ENCODE measurements around the gene ARHGAP23. TPM values are rescaled to one million over a fixed set of nuclear protein-coding genes. Genes with fewer than 3 reads are reported as not detected.

The ARHGAP23 gene
- total and polyA plus RNA-seq, 2 experiments from 2014 or later = 21.4 to 150 TPM

- H3K36me3 Mint-ChIP-seq (ENCODE audit: low read depth) = peaks cover 8% of the 10 kb centered on the region; the same call in 1 of the 3 replicates
- peaks cover 89% of the 10 kb centered on the region for H3K79me2 ChIP-seq (replicated peaks; ENCODE audit: insufficient read depth)
- H3K27me3 Mint-ChIP-seq (ENCODE audit: insufficient read depth, low read depth, poor library complexity) = peaks cover 18% of the 10 kb centered on the region
- peaks cover 48% of the 10 kb centered on the region for H3K4me1 ChIP-seq (ENCODE audit: insufficient read depth)
- H3K4me3 ChIP-seq = peak overlapping the region; percentile 87; the same call in 1 of the 2 replicates
- ATAC-seq (no peak), DNase-seq (ENCODE audit: low spot score) (no peak)
- no peaks in the 10 kb centered on the region for H3K27me3 ChIP-seq (ENCODE audit: insufficient read depth)
- no peaks in the 10 kb centered on the region for H3K9me2 ChIP-seq (ENCODE audit: insufficient read depth)
- H4K20me1 ChIP-seq (replicated peaks; ENCODE audit: insufficient read depth) = peaks cover 15% of the 10 kb centered on the region
- H3K4me3 Mint-ChIP-seq = peak overlapping the region; percentile 70
- H2AFZ ChIP-seq = no peak overlapping the region
- no peak overlapping the region for H3K27ac ChIP-seq (ENCODE audit: low read depth)
- peaks cover 65% of the 10 kb centered on the region for H3K4me1 Mint-ChIP-seq
- TF ChIP-seq, protein P1, sequence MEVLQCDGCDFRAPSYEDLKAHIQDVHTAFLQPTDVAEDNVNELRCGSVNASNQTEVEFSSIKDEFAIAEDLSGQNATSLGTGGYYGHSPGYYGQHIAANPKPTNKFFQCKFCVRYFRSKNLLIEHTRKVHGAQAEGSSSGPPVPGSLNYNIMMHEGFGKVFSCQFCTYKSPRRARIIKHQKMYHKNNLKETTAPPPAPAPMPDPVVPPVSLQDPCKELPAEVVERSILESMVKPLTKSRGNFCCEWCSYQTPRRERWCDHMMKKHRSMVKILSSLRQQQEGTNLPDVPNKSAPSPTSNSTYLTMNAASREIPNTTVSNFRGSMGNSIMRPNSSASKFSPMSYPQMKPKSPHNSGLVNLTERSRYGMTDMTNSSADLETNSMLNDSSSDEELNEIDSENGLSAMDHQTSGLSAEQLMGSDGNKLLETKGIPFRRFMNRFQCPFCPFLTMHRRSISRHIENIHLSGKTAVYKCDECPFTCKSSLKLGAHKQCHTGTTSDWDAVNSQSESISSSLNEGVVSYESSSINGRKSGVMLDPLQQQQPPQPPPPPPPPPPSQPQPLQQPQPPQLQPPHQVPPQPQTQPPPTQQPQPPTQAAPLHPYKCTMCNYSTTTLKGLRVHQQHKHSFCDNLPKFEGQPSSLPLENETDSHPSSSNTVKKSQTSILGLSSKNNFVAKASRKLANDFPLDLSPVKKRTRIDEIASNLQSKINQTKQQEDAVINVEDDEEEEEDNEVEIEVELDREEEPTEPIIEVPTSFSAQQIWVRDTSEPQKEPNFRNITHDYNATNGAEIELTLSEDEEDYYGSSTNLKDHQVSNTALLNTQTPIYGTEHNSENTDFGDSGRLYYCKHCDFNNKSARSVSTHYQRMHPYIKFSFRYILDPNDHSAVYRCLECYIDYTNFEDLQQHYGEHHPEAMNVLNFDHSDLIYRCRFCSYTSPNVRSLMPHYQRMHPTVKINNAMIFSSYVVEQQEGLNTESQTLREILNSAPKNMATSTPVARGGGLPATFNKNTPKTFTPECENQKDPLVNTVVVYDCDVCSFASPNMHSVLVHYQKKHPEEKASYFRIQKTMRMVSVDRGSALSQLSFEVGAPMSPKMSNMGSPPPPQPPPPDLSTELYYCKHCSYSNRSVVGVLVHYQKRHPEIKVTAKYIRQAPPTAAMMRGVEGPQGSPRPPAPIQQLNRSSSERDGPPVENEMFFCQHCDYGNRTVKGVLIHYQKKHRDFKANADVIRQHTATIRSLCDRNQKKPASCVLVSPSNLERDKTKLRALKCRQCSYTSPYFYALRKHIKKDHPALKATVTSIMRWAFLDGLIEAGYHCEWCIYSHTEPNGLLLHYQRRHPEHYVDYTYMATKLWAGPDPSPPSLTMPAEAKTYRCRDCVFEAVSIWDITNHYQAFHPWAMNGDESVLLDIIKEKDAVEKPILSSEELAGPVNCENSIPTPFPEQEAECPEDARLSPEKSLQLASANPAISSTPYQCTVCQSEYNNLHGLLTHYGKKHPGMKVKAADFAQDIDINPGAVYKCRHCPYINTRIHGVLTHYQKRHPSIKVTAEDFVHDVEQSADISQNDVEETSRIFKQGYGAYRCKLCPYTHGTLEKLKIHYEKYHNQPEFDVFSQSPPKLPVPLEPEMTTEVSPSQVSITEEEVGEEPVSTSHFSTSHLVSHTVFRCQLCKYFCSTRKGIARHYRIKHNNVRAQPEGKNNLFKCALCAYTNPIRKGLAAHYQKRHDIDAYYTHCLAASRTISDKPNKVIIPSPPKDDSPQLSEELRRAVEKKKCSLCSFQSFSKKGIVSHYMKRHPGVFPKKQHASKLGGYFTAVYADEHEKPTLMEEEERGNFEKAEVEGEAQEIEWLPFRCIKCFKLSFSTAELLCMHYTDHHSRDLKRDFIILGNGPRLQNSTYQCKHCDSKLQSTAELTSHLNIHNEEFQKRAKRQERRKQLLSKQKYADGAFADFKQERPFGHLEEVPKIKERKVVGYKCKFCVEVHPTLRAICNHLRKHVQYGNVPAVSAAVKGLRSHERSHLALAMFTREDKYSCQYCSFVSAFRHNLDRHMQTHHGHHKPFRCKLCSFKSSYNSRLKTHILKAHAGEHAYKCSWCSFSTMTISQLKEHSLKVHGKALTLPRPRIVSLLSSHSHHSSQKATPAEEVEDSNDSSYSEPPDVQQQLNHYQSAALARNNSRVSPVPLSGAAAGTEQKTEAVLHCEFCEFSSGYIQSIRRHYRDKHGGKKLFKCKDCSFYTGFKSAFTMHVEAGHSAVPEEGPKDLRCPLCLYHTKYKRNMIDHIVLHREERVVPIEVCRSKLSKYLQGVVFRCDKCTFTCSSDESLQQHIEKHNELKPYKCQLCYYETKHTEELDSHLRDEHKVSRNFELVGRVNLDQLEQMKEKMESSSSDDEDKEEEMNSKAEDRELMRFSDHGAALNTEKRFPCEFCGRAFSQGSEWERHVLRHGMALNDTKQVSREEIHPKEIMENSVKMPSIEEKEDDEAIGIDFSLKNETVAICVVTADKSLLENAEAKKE (CRISPR knock-in tag; IDR thresholded peaks at IDR 0.05) = no peak
- TF ChIP-seq, protein P2, sequence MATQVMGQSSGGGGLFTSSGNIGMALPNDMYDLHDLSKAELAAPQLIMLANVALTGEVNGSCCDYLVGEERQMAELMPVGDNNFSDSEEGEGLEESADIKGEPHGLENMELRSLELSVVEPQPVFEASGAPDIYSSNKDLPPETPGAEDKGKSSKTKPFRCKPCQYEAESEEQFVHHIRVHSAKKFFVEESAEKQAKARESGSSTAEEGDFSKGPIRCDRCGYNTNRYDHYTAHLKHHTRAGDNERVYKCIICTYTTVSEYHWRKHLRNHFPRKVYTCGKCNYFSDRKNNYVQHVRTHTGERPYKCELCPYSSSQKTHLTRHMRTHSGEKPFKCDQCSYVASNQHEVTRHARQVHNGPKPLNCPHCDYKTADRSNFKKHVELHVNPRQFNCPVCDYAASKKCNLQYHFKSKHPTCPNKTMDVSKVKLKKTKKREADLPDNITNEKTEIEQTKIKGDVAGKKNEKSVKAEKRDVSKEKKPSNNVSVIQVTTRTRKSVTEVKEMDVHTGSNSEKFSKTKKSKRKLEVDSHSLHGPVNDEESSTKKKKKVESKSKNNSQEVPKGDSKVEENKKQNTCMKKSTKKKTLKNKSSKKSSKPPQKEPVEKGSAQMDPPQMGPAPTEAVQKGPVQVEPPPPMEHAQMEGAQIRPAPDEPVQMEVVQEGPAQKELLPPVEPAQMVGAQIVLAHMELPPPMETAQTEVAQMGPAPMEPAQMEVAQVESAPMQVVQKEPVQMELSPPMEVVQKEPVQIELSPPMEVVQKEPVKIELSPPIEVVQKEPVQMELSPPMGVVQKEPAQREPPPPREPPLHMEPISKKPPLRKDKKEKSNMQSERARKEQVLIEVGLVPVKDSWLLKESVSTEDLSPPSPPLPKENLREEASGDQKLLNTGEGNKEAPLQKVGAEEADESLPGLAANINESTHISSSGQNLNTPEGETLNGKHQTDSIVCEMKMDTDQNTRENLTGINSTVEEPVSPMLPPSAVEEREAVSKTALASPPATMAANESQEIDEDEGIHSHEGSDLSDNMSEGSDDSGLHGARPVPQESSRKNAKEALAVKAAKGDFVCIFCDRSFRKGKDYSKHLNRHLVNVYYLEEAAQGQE (IDR thresholded peaks at IDR 0.05; ENCODE audit: unreplicated experiment) = no peak
- TF ChIP-seq ZNF114 (CRISPR knock-in tag; IDR thresholded peaks at IDR 0.05) = no peak
- TF ChIP-seq ETS1 (IDR thresholded peaks at IDR 0.05) = no peak
- no peak for TF ChIP-seq POLR2AphosphoS5 (IDR thresholded peaks at IDR 0.05; ENCODE audit: low read depth)
- TF ChIP-seq EZH2 (IDR thresholded peaks at IDR 0.05; ENCODE audit: low read depth, unreplicated experiment) = no peak
- TF ChIP-seq, protein P3, sequence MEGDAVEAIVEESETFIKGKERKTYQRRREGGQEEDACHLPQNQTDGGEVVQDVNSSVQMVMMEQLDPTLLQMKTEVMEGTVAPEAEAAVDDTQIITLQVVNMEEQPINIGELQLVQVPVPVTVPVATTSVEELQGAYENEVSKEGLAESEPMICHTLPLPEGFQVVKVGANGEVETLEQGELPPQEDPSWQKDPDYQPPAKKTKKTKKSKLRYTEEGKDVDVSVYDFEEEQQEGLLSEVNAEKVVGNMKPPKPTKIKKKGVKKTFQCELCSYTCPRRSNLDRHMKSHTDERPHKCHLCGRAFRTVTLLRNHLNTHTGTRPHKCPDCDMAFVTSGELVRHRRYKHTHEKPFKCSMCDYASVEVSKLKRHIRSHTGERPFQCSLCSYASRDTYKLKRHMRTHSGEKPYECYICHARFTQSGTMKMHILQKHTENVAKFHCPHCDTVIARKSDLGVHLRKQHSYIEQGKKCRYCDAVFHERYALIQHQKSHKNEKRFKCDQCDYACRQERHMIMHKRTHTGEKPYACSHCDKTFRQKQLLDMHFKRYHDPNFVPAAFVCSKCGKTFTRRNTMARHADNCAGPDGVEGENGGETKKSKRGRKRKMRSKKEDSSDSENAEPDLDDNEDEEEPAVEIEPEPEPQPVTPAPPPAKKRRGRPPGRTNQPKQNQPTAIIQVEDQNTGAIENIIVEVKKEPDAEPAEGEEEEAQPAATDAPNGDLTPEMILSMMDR (conservative IDR thresholded peaks at IDR 0.05; ENCODE audit: low read depth in 2 of 2) = no peak
- TF ChIP-seq CREB1 (CRISPR knock-in tag; IDR thresholded peaks at IDR 0.05; ENCODE audit: low read depth) = no peak
- no peak for TF ChIP-seq STAT1 (IDR thresholded peaks at IDR 0.05; ENCODE audit: unreplicated experiment)
- TF ChIP-seq EZH2phosphoT487 (IDR thresholded peaks at IDR 0.05; ENCODE audit: unreplicated experiment) = no peak
- TF ChIP-seq NANOG (IDR thresholded peaks at IDR 0.05; ENCODE audit: borderline replicate concordance) = no peak
- no peak for TF ChIP-seq ZNF331 (CRISPR knock-in tag; IDR thresholded peaks at IDR 0.05; ENCODE audit: low read depth)
- TF ChIP-seq JUNB (IDR thresholded peaks at IDR 0.05; ENCODE audit: unreplicated experiment) = no peak
- no peaks in the 10 kb centered on the region for H3K36me3 ChIP-seq (ENCODE audit: insufficient read depth)
- H3K27ac Mint-ChIP-seq = no peak overlapping the region; the same call in 1 of the 2 replicates
- H3K9me3 Mint-ChIP-seq = no peaks in the 10 kb centered on the region; the same call in 2 of the 3 replicates
- H3K4me2 ChIP-seq = peak overlapping the region; percentile 94
- H3F3A ChIP-seq (replicated peaks; ENCODE audit: low read depth) = peaks cover 14% of the 10 kb centered on the region; the same call in 1 of the 2 replicates
These were observed 2.1 kb downstream of the ARHGAP23 start for GRCh38 chr17:38430316-38430715.

Measured in GM23338 (cell line).